Stimulated activated memory B cell treated with anti-CD40 and anti-IgM and Interleukin-4, amounts not matched to agents 10 μg/mL and 1 μg/mL and 100 μg/mL, for 72 hours (primary cell): ENCODE data around the gene PHACTR2.
"Not testable (repeated sequence)": the region's sequence is repeated elsewhere in the genome, so short reads cannot be mapped to it uniquely, and the experiment has no call there.

Experiments
- ATAC-seq: fragments of 150-1000 bp; cut with Tn5 transposase; 2 replicates; pipeline ENCODE4 v1.10.0; 2021
- H3K27ac Mint-ChIP-seq: one replicate; pipeline ENCODE4 v1.8.0; 2022; ENCODE audit warnings: mild to moderate bottlenecking, mixed read lengths
- H3K27me3 Mint-ChIP-seq: one replicate; pipeline ENCODE4 v1.8.0; 2022; ENCODE audit warnings: mixed read lengths
- H3K36me3 Mint-ChIP-seq: one replicate; pipeline ENCODE4 v1.8.0; 2022; ENCODE audit warnings: mixed read lengths
- H3K4me1 Mint-ChIP-seq: one replicate; pipeline ENCODE4 v1.8.0; 2022; ENCODE audit warnings: mixed read lengths
- H3K4me3 Mint-ChIP-seq: one replicate; pipeline ENCODE4 v1.8.0; 2022; ENCODE audit warnings: mild to moderate bottlenecking, moderate library complexity, mixed read lengths
- H3K9me3 Mint-ChIP-seq: one replicate; pipeline ENCODE4 v1.8.0; 2022; ENCODE audit warnings: mixed read lengths

The PHACTR2 gene

GRCh38 chr6:143677891-143678791, at the start of gene PHACTR2:
PHACTR2 (plus strand) TSS chr6:143677965; CDS start chr6:143678164, 199 bp downstream.
- Mint-ChIP-seq H3K27ac (no peak within 1 kb of the TSS), H3K9me3 (peaks cover 3% of the 10 kb centered on the region), H3K4me3 (peak within 1 kb of the TSS; percentile 72), H3K4me1 (peaks cover 8% of the 10 kb centered on the region), H3K36me3 (peaks cover 13% of the 10 kb centered on the region), H3K27me3 (no peaks in the 10 kb centered on the region)
- peak; percentile 71 for ATAC-seq

DNA sequence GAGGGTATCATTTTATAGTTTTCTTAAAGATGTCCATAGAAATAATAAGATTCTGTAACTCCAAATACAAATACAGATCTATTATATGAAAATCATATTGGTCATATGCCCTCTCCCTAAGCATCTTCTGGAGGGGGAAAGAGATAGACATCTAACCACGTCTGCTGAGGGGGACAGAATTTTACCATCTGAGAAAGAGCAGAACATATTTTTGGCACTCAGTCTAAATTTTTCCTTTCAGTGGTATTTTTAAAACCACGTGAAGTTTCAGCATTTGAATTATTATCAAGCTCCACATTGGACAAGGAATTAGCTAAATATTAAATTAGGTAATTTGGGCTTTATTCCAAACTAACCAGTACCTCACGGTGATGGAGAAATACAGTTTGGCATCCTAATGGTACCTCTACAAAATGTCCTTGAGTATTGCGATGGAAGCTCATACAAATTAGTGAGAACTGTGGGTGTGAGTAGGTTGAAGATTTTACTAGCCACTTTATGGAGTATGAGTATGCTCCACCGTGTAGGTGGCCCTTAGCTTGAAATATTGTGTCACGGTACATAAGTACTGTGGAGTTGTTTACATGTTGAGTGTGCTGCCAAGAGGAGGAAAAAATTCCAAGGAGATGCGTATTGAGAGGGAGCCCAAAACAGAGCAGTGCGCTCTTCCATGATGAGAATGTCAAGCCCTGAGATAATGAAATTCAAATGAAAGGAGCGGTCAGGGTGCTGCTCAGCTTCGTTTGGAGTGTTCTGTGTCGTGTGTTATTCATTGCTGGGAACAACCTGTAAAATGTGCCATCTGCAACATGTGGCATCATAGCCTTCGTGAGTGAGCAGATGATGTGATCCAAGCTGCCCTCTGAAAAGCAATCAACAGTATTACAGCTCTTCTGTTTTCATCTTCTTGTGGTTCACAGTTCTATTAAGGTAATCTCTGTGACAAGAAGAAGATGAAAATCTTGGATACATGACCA, 48.4 kb upstream of the PHACTR2 start:
- Mint-ChIP-seq H3K27me3 (no peaks in the 10 kb centered on the region), H3K9me3 (peaks cover 3% of the 10 kb centered on the region), H3K4me1 (peaks cover 9% of the 10 kb centered on the region), H3K4me3 (no peak overlapping the region), H3K27ac (no peak overlapping the region), H3K36me3 (peaks cover 5% of the 10 kb centered on the region)
- ATAC-seq, result no peak

DNA sequence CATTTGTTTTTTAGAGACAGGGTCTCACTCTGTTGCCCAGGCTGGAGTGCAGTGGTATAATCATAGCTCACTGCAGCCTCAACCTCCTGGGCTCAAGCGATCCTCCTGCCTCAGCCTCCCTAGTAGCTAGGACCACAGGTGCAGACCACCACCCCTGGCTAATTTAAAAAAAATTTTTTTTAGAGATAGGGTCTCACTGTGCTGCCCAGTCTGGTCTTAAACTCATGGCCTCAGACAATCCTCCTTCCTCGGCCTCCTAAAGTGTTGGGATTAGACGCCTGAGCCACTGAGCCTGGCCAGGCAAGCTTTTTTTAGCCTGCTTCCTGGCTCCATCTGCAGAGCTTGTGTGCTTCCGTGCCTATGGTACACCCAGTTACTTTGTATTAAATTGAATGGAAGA, 46.6 kb upstream of the PHACTR2 start:
- H3K9me3 Mint-ChIP-seq, H3K4me1 Mint-ChIP-seq, H3K27ac Mint-ChIP-seq, H3K36me3 Mint-ChIP-seq, H3K27me3 Mint-ChIP-seq, H3K4me3 Mint-ChIP-seq, ATAC-seq: not testable (repeated sequence)

GRCh38 chr6:143632894-143633293, 44.9 kb upstream of the PHACTR2 start:
- ATAC-seq, result no peak
- Mint-ChIP-seq H3K27ac (no peak overlapping the region), H3K27me3 (no peaks in the 10 kb centered on the region), H3K36me3 (peaks cover 5% of the 10 kb centered on the region), H3K4me1 (peaks cover 9% of the 10 kb centered on the region), H3K4me3 (no peak overlapping the region), H3K9me3 (peaks cover 3% of the 10 kb centered on the region)

- no peaks in the 10 kb centered on the region for H3K27me3 Mint-ChIP-seq
- ATAC-seq, result no peak
- H3K4me3 Mint-ChIP-seq, result no peak overlapping the region
- H3K27ac Mint-ChIP-seq, result no peak overlapping the region
- H3K36me3 Mint-ChIP-seq, result peaks cover 2% of the 10 kb centered on the region
- H3K9me3 Mint-ChIP-seq, result peaks cover 2% of the 10 kb centered on the region
- peaks cover 3% of the 10 kb centered on the region for H3K4me1 Mint-ChIP-seq
Measured at GRCh38 chr6:143634486-143634885, 43.3 kb upstream of the PHACTR2 start.

DNA sequence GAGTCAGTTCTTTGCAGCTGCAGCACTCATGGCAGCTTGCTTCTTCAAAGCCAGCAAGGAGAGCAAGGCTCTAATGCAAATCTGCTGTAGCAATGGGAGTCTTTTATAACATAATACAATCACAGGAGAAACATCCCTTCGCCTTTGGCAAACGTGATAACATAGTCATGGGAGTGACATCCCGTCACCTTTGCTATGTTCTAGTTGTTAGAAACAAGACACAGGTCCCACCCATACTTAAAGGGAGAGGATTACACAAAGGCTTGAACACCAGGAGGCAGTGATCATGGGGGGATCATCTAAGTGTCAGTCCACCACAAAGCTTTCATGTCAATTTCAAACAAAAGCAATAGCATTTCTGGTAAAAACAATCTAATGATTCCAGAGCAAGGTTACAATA, 40.1 kb upstream of the PHACTR2 start:
- H3K27ac Mint-ChIP-seq, result no peak overlapping the region

DNA sequence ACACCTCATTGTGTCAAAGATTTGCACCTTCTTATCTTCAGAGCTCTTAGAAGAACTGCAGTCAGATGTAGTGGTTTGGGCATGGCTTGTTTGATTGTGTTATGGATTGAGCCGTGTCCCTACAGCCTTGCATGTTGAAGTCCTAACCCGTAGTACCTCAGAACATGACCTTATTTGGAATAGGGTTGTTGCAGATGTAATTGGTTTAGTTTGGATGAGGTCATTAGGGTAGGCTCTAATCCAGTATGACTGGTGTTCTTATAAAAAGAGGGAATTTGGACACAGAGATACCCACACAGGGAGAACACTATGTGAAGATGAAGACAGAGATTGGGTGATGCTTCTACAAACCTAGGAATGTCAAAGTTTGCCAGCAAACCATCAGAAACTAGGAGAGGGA, 35.4 kb upstream of the PHACTR2 start:
- Mint-ChIP-seq H3K27ac (no peak overlapping the region), H3K36me3 (peaks cover 6% of the 10 kb centered on the region), H3K4me3 (no peak overlapping the region)

More for the DNA sequence above, 40.1 kb upstream of the PHACTR2 start:
- H3K4me3 Mint-ChIP-seq, result no peak overlapping the region
- no peak for ATAC-seq
- no peaks in the 10 kb centered on the region for H3K4me1 Mint-ChIP-seq
- no peaks in the 10 kb centered on the region for H3K9me3 Mint-ChIP-seq
- peaks cover 6% of the 10 kb centered on the region for H3K36me3 Mint-ChIP-seq
- no peaks in the 10 kb centered on the region for H3K27me3 Mint-ChIP-seq

GRCh38 chr6:143647191-143647590, 30.6 kb upstream of the PHACTR2 start:
- no peak overlapping the region for H3K4me3 Mint-ChIP-seq

More for the DNA sequence above, 35.4 kb upstream of the PHACTR2 start:
- Mint-ChIP-seq H3K9me3 (no peaks in the 10 kb centered on the region), H3K4me1 (peaks cover 4% of the 10 kb centered on the region), H3K27me3 (no peaks in the 10 kb centered on the region)
- ATAC-seq, result no peak

GRCh38 chr6:143647732-143648131, 30.0 kb upstream of the PHACTR2 start:
- peaks cover 10% of the 10 kb centered on the region for H3K9me3 Mint-ChIP-seq
- H3K4me1 Mint-ChIP-seq, result peaks cover 20% of the 10 kb centered on the region
- peak overlapping the region; percentile 3 for H3K27ac Mint-ChIP-seq
- H3K27me3 Mint-ChIP-seq, result no peaks in the 10 kb centered on the region
- peak; percentile 77 for ATAC-seq
- H3K36me3 Mint-ChIP-seq, result peaks cover 13% of the 10 kb centered on the region
- H3K4me3 Mint-ChIP-seq, result no peak overlapping the region

More at GRCh38 chr6:143647191-143647590, 30.6 kb upstream of the PHACTR2 start:
- peak; percentile 89 for ATAC-seq
- H3K4me1 Mint-ChIP-seq, result peaks cover 20% of the 10 kb centered on the region
- peaks cover 13% of the 10 kb centered on the region for H3K36me3 Mint-ChIP-seq
- no peaks in the 10 kb centered on the region for H3K27me3 Mint-ChIP-seq
- peaks cover 10% of the 10 kb centered on the region for H3K9me3 Mint-ChIP-seq
- peak overlapping the region; percentile 3 for H3K27ac Mint-ChIP-seq

- H3K27ac Mint-ChIP-seq, result not testable (repeated sequence)
Measured at GRCh38 chr6:143649319-143649718, 28.4 kb upstream of the PHACTR2 start.

GRCh38 chr6:143651328-143651727, 26.4 kb upstream of the PHACTR2 start:
- not testable (repeated sequence) for H3K4me3 Mint-ChIP-seq, H3K27me3 Mint-ChIP-seq, H3K27ac Mint-ChIP-seq, ATAC-seq
- peaks cover 20% of the 10 kb centered on the region for H3K4me1 Mint-ChIP-seq
- peaks cover 13% of the 10 kb centered on the region for H3K36me3 Mint-ChIP-seq
- peaks cover 10% of the 10 kb centered on the region for H3K9me3 Mint-ChIP-seq

More at GRCh38 chr6:143649319-143649718, 28.4 kb upstream of the PHACTR2 start:
- not testable (repeated sequence) for H3K4me3 Mint-ChIP-seq, ATAC-seq, H3K27me3 Mint-ChIP-seq
- Mint-ChIP-seq H3K4me1 (peaks cover 20% of the 10 kb centered on the region), H3K36me3 (peaks cover 13% of the 10 kb centered on the region), H3K9me3 (peaks cover 10% of the 10 kb centered on the region)

DNA sequence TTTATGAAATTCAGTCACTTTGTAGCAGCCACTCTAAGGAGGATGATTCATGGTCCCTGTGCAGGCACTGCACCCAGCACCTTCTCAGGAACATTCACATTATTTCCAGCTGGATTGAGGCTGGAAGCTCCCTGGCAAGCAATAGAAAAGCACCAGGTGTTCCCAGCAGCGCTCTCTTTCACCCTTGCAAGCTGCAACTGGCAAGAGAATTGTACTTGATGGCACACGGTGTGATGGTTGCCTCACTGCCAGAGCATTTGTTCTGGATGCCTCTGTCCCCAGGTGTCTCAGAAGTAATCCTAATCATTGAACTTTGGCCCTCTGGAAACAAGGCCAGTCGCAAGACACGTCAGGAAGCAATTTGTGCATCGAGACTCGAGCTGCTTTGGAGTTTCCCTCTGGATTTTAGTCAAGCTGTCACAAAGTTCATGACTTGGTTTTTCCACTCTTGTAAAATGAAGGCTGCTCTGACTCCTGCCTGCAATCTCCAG, 24.9 kb upstream of the PHACTR2 start:
- Mint-ChIP-seq H3K27me3 (no peaks in the 10 kb centered on the region), H3K9me3 (peaks cover 16% of the 10 kb centered on the region)
- no peak for ATAC-seq

DNA sequence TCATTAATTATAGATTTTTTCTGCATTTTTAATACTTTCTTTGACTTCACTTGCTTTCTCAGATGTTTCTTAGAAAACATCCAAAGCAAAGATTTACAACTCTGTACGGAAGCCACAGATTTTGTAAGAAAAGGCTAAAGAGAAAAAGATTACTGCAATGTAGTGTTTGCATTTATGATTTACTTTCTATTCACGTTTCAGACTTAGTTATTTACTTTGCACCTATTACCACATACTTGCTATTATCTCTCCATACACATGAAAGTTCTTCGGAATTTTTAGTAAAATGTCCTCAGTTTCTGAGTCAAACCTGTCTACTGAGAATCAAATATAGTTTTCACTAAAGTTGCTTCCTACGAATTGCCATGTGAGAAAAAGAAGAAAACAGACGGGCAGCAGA, 22.2 kb upstream of the PHACTR2 start:
- Mint-ChIP-seq H3K4me3 (no peak overlapping the region), H3K9me3 (peaks cover 17% of the 10 kb centered on the region), H3K36me3 (peaks cover 20% of the 10 kb centered on the region), H3K27me3 (no peaks in the 10 kb centered on the region), H3K27ac (no peak overlapping the region), H3K4me1 (no peaks in the 10 kb centered on the region)
- ATAC-seq, result no peak

More for the DNA sequence above, 24.9 kb upstream of the PHACTR2 start:
- Mint-ChIP-seq H3K4me3 (no peak overlapping the region), H3K27ac (no peak overlapping the region), H3K36me3 (peaks cover 21% of the 10 kb centered on the region), H3K4me1 (peaks cover 11% of the 10 kb centered on the region)

- H3K27me3 Mint-ChIP-seq, result no peaks in the 10 kb centered on the region
- no peak overlapping the region for H3K4me3 Mint-ChIP-seq
- H3K36me3 Mint-ChIP-seq, result peaks cover 21% of the 10 kb centered on the region
- H3K27ac Mint-ChIP-seq, result no peak overlapping the region
- no peaks in the 10 kb centered on the region for H3K4me1 Mint-ChIP-seq
- H3K9me3 Mint-ChIP-seq, result peaks cover 19% of the 10 kb centered on the region
- no peak for ATAC-seq
Measured at GRCh38 chr6:143656026-143656425, 21.7 kb upstream of the PHACTR2 start.

- ATAC-seq, result no peak
- Mint-ChIP-seq H3K36me3 (peaks cover 24% of the 10 kb centered on the region), H3K27me3 (no peaks in the 10 kb centered on the region), H3K4me1 (no peaks in the 10 kb centered on the region), H3K9me3 (peaks cover 21% of the 10 kb centered on the region), H3K27ac (no peak overlapping the region), H3K4me3 (no peak overlapping the region)
Measured at GRCh38 chr6:143657809-143658208, 20.0 kb upstream of the PHACTR2 start.
